Measurements from ENCODE around the gene MTMR6. TPM values are rescaled to one million over a fixed set of nuclear protein-coding genes. Genes with fewer than 3 reads are reported as not detected.

Gene MTMR6
- polyA plus RNA-seq, 1 donor from 2014 or later, result 45.4 TPM

DNA sequence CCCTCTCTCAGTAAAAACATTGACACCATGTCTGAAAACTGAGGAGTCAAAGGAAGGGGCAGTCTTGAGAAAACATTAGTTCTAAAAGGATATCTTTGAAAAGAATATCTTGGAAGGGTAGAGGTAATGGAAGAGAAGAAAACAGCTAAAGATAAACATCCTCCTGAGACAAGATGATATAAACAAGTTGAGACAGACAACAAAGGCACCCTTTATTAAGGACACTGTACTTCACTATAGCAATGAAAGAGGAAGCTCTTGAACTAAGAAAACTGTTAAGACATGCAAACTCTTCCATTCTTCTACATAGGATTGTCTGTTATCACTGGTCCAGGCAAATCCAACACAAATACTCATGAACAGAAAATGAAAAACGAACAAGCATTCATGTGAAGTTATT, 46.3 kb downstream of the MTMR6 start:
- H3K9me3 ChIP-seq (ENCODE audit: low read length), result no peaks in the 10 kb centered on the region
- TF ChIP-seq POLR2AphosphoS5 (IDR thresholded peaks at IDR 0.05), result no peak
- no peak for TF ChIP-seq TAF1 (IDR thresholded peaks at IDR 0.05; ENCODE audit: low read depth)
- no peak for TF ChIP-seq EZH2 (IDR thresholded peaks at IDR 0.05; ENCODE audit: borderline replicate concordance, insufficient read depth, low read length, poor library complexity, severe bottlenecking)
- TF ChIP-seq RAD21 (conservative IDR thresholded peaks at IDR 0.05), result no peak
- no peak for TF ChIP-seq EP300 (conservative IDR thresholded peaks at IDR 0.05; ENCODE audit: poor library complexity, severe bottlenecking)
- TF ChIP-seq, protein P1, sequence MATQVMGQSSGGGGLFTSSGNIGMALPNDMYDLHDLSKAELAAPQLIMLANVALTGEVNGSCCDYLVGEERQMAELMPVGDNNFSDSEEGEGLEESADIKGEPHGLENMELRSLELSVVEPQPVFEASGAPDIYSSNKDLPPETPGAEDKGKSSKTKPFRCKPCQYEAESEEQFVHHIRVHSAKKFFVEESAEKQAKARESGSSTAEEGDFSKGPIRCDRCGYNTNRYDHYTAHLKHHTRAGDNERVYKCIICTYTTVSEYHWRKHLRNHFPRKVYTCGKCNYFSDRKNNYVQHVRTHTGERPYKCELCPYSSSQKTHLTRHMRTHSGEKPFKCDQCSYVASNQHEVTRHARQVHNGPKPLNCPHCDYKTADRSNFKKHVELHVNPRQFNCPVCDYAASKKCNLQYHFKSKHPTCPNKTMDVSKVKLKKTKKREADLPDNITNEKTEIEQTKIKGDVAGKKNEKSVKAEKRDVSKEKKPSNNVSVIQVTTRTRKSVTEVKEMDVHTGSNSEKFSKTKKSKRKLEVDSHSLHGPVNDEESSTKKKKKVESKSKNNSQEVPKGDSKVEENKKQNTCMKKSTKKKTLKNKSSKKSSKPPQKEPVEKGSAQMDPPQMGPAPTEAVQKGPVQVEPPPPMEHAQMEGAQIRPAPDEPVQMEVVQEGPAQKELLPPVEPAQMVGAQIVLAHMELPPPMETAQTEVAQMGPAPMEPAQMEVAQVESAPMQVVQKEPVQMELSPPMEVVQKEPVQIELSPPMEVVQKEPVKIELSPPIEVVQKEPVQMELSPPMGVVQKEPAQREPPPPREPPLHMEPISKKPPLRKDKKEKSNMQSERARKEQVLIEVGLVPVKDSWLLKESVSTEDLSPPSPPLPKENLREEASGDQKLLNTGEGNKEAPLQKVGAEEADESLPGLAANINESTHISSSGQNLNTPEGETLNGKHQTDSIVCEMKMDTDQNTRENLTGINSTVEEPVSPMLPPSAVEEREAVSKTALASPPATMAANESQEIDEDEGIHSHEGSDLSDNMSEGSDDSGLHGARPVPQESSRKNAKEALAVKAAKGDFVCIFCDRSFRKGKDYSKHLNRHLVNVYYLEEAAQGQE (IDR thresholded peaks at IDR 0.05; ENCODE audit: borderline replicate concordance), result no peak
- TF ChIP-seq SMC3 (conservative IDR thresholded peaks at IDR 0.05; ENCODE audit: poor library complexity), result no peak
- TF ChIP-seq, protein P2, sequence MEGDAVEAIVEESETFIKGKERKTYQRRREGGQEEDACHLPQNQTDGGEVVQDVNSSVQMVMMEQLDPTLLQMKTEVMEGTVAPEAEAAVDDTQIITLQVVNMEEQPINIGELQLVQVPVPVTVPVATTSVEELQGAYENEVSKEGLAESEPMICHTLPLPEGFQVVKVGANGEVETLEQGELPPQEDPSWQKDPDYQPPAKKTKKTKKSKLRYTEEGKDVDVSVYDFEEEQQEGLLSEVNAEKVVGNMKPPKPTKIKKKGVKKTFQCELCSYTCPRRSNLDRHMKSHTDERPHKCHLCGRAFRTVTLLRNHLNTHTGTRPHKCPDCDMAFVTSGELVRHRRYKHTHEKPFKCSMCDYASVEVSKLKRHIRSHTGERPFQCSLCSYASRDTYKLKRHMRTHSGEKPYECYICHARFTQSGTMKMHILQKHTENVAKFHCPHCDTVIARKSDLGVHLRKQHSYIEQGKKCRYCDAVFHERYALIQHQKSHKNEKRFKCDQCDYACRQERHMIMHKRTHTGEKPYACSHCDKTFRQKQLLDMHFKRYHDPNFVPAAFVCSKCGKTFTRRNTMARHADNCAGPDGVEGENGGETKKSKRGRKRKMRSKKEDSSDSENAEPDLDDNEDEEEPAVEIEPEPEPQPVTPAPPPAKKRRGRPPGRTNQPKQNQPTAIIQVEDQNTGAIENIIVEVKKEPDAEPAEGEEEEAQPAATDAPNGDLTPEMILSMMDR (IDR thresholded peaks at IDR 0.05; ENCODE audit: poor library complexity, severe bottlenecking), result no peak
- no peak for TF ChIP-seq MXI1 (conservative IDR thresholded peaks at IDR 0.05; ENCODE audit: poor library complexity, severe bottlenecking)
- no peak overlapping the region for H2AFZ ChIP-seq (ENCODE audit: low read depth, low read length)
- H3K79me2 ChIP-seq (replicated peaks; ENCODE audit: insufficient read depth, low read length), result no peaks in the 10 kb centered on the region
- H3K4me2 ChIP-seq (ENCODE audit: low read length), result no peak overlapping the region
- no peak overlapping the region for H3K4me3 ChIP-seq (ENCODE audit: low read length)
- H3K9me2 ChIP-seq (ENCODE audit: insufficient read depth, low read length), result no peaks in the 10 kb centered on the region
- H3K27ac ChIP-seq (ENCODE audit: low read length), result no peak overlapping the region
- H3K9ac ChIP-seq (ENCODE audit: low read length), result no peak overlapping the region
- H3F3A ChIP-seq (ENCODE audit: insufficient read depth, low read length, poor library complexity, severe bottlenecking), result no peaks in the 10 kb centered on the region
- H4K20me1 ChIP-seq (ENCODE audit: insufficient read depth), result no peaks in the 10 kb centered on the region
- no peaks in the 10 kb centered on the region for H3K27me3 ChIP-seq (ENCODE audit: insufficient read depth, low read depth, low read length)
- H3K36me3 ChIP-seq (ENCODE audit: insufficient read depth, low read length), result no peaks in the 10 kb centered on the region

DNA sequence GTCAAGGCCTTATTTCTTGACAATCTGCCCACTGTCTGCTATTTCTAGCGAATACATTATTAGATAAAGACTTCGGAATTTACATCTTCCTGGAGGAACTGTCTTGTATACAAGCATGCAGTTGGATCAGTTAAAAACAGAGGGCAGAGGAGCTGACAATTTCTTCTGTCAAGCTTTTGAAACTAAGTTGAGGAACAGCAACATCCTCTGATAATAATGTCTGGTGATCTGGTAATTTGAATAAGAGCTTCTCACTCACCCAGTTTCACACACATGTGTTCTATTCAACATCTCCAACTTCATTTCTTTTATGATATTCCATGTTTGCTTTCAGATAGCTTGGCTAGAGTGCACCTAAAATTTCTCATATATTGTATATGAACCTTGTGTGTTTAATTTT, 50.2 kb downstream of the MTMR6 start:
- Histone ChIP-seq H3K4me3 (ENCODE audit: low read length) (no peak overlapping the region), H3K9me3 (ENCODE audit: low read length) (no peaks in the 10 kb centered on the region), H3F3A (ENCODE audit: insufficient read depth, low read length, poor library complexity, severe bottlenecking) (no peaks in the 10 kb centered on the region), H3K9ac (ENCODE audit: low read length) (no peak overlapping the region), H3K36me3 (ENCODE audit: insufficient read depth, low read length) (no peaks in the 10 kb centered on the region), H2AFZ (ENCODE audit: low read depth, low read length) (no peak overlapping the region), H4K20me1 (ENCODE audit: insufficient read depth) (no peaks in the 10 kb centered on the region), H3K4me2 (ENCODE audit: low read length) (no peak overlapping the region), H3K79me2 (replicated peaks; ENCODE audit: insufficient read depth, low read length) (no peaks in the 10 kb centered on the region), H3K27ac (ENCODE audit: low read length) (no peak overlapping the region), H3K9me2 (ENCODE audit: insufficient read depth, low read length) (no peaks in the 10 kb centered on the region), H3K27me3 (ENCODE audit: insufficient read depth, low read depth, low read length) (no peaks in the 10 kb centered on the region)
- no peak for TF ChIP-seq TAF1 (IDR thresholded peaks at IDR 0.05; ENCODE audit: low read depth)
- TF ChIP-seq EZH2 (IDR thresholded peaks at IDR 0.05; ENCODE audit: borderline replicate concordance, insufficient read depth, low read length, poor library complexity, severe bottlenecking), result no peak
- TF ChIP-seq, protein P2 (IDR thresholded peaks at IDR 0.05; ENCODE audit: poor library complexity, severe bottlenecking), result no peak
- no peak for TF ChIP-seq EP300 (conservative IDR thresholded peaks at IDR 0.05; ENCODE audit: poor library complexity, severe bottlenecking)
- TF ChIP-seq MXI1 (conservative IDR thresholded peaks at IDR 0.05; ENCODE audit: poor library complexity, severe bottlenecking), result no peak
- TF ChIP-seq, protein P1 (IDR thresholded peaks at IDR 0.05; ENCODE audit: borderline replicate concordance), result no peak
- TF ChIP-seq RAD21 (conservative IDR thresholded peaks at IDR 0.05), result no peak
- TF ChIP-seq SMC3 (conservative IDR thresholded peaks at IDR 0.05; ENCODE audit: poor library complexity), result no peak
- TF ChIP-seq POLR2AphosphoS5 (IDR thresholded peaks at IDR 0.05), result no peak
